ENCODE measurements around the gene LSM4. TPM values are rescaled to one million over a fixed set of nuclear protein-coding genes. Genes with fewer than 3 reads are reported as not detected.

Gene LSM4
- total and polyA plus RNA-seq, 2 of the 13 experiments (the other 11 are each of a cell fraction or from before 2014, with no cell fraction given) = 65.8 to 166 TPM

- TF ChIP-seq, protein P1, sequence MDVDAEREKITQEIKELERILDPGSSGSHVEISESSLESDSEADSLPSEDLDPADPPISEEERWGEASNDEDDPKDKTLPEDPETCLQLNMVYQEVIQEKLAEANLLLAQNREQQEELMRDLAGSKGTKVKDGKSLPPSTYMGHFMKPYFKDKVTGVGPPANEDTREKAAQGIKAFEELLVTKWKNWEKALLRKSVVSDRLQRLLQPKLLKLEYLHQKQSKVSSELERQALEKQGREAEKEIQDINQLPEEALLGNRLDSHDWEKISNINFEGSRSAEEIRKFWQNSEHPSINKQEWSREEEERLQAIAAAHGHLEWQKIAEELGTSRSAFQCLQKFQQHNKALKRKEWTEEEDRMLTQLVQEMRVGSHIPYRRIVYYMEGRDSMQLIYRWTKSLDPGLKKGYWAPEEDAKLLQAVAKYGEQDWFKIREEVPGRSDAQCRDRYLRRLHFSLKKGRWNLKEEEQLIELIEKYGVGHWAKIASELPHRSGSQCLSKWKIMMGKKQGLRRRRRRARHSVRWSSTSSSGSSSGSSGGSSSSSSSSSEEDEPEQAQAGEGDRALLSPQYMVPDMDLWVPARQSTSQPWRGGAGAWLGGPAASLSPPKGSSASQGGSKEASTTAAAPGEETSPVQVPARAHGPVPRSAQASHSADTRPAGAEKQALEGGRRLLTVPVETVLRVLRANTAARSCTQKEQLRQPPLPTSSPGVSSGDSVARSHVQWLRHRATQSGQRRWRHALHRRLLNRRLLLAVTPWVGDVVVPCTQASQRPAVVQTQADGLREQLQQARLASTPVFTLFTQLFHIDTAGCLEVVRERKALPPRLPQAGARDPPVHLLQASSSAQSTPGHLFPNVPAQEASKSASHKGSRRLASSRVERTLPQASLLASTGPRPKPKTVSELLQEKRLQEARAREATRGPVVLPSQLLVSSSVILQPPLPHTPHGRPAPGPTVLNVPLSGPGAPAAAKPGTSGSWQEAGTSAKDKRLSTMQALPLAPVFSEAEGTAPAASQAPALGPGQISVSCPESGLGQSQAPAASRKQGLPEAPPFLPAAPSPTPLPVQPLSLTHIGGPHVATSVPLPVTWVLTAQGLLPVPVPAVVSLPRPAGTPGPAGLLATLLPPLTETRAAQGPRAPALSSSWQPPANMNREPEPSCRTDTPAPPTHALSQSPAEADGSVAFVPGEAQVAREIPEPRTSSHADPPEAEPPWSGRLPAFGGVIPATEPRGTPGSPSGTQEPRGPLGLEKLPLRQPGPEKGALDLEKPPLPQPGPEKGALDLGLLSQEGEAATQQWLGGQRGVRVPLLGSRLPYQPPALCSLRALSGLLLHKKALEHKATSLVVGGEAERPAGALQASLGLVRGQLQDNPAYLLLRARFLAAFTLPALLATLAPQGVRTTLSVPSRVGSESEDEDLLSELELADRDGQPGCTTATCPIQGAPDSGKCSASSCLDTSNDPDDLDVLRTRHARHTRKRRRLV (CRISPR knock-in tag; IDR thresholded peaks at IDR 0.05) = no peak
- TF ChIP-seq KAT7 (CRISPR knock-in tag; IDR thresholded peaks at IDR 0.05; ENCODE audit: borderline replicate concordance) = no peak
- TF ChIP-seq BRF2 (CRISPR knock-in tag; IDR thresholded peaks at IDR 0.05) = no peak
- TF ChIP-seq MAFK (conservative IDR thresholded peaks at IDR 0.05 in 1 of 2, IDR thresholded peaks at IDR 0.05 in 1 of 2; ENCODE audit: low read length in 2 of 2) = no peak
- TF ChIP-seq, protein P2, sequence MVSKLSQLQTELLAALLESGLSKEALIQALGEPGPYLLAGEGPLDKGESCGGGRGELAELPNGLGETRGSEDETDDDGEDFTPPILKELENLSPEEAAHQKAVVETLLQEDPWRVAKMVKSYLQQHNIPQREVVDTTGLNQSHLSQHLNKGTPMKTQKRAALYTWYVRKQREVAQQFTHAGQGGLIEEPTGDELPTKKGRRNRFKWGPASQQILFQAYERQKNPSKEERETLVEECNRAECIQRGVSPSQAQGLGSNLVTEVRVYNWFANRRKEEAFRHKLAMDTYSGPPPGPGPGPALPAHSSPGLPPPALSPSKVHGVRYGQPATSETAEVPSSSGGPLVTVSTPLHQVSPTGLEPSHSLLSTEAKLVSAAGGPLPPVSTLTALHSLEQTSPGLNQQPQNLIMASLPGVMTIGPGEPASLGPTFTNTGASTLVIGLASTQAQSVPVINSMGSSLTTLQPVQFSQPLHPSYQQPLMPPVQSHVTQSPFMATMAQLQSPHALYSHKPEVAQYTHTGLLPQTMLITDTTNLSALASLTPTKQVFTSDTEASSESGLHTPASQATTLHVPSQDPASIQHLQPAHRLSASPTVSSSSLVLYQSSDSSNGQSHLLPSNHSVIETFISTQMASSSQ (IDR thresholded peaks at IDR 0.05; ENCODE audit: low read depth) = no peak
- TF ChIP-seq, protein P2 (CRISPR knock-in tag; IDR thresholded peaks at IDR 0.05; ENCODE audit: borderline replicate concordance) = no peak; the same call in 1 of the 2 replicates
- no peak for TF ChIP-seq EEA1 (CRISPR knock-in tag; IDR thresholded peaks at IDR 0.05; ENCODE audit: borderline replicate concordance)
- TF ChIP-seq ZNF30 (CRISPR knock-in tag; IDR thresholded peaks at IDR 0.05) = no peak
- no peak for TF ChIP-seq SRSF9 (IDR thresholded peaks at IDR 0.05; ENCODE audit: borderline replicate concordance, insufficient read depth, low read depth, low read length, poor library complexity, severe bottlenecking)
- TF ChIP-seq KDM3A (CRISPR knock-in tag; IDR thresholded peaks at IDR 0.05; ENCODE audit: low read depth) = peak; percentile 93
- TF ChIP-seq SNAPC5 (CRISPR knock-in tag; IDR thresholded peaks at IDR 0.05; ENCODE audit: borderline replicate concordance) = no peak
- peak; percentile 61; the same call in 1 of the 2 replicates for TF ChIP-seq POLR2AphosphoS5 (IDR thresholded peaks at IDR 0.05; ENCODE audit: low read depth, low read length)
- no peak for TF ChIP-seq SRF (IDR thresholded peaks at IDR 0.05; ENCODE audit: low read depth, low read length)
Measured at GRCh38 chr19:18279516-18280246, 43.2 kb downstream of the LSM4 start (continued).
